HUES6 (cell line): ENCODE data around the gene GEMIN7.
"Not testable (repeated sequence)": the region's sequence is repeated elsewhere in the genome, so short reads cannot be mapped to it uniquely, and the experiment has no call there.

Experiments used
- H3K27ac ChIP-seq: 2 replicates; pipeline ENCODE4 v1.7.0; 2013; ENCODE audit warnings: low read depth, mild to moderate bottlenecking, low read length, inconsistent platforms
- H3K27me3 ChIP-seq: 2 replicates; pipeline ENCODE4 v1.6.1; 2013; ENCODE audit warnings: low read length; ENCODE audit not compliant: control insufficient read depth, insufficient read depth
- H3K36me3 ChIP-seq: 2 replicates; pipeline ENCODE4 v1.6.1; 2013; ENCODE audit warnings: low read length; ENCODE audit not compliant: control insufficient read depth, insufficient read depth
- H3K4me1 ChIP-seq: 2 replicates; pipeline ENCODE4 v1.6.1; 2013; ENCODE audit warnings: low read length; ENCODE audit not compliant: control insufficient read depth, insufficient read depth
- H3K4me3 ChIP-seq: 2 replicates; pipeline ENCODE4 v1.5.1; 2013; ENCODE audit warnings: low read depth, low read length
- H3K9ac ChIP-seq: one replicate; pipeline ENCODE4 v1.6.1; 2013; ENCODE audit warnings: mild to moderate bottlenecking, low read length
- H3K9me3 ChIP-seq: 2 replicates; pipeline ENCODE4 v1.6.1; 2013; ENCODE audit warnings: low read depth, low read length; ENCODE audit not compliant: control insufficient read depth, insufficient read depth

Gene GEMIN7

DNA sequence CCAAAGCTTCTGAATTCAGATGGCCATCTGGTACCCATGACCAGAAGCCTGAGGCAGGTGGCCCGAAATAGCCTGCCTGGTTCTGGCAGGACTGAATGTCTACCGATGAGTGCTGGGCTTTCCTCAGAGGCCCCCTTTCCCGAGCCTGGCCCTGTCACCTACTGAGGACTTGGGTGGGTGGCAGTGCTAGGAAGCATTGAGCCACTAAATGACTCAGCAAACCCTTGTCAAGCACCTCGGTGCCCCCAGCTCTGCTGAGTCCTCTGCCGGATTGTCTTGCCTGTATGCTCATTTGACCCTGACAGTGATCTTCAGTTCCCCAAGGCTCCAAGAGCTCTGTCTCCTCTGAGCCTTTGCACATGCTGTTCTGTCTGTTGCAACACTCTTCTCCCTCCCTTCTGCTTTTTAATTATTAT lies 31.8 kb downstream of the GEMIN7 start:
- H3K4me1 ChIP-seq = peaks cover 14% of the 10 kb centered on the region

DNA sequence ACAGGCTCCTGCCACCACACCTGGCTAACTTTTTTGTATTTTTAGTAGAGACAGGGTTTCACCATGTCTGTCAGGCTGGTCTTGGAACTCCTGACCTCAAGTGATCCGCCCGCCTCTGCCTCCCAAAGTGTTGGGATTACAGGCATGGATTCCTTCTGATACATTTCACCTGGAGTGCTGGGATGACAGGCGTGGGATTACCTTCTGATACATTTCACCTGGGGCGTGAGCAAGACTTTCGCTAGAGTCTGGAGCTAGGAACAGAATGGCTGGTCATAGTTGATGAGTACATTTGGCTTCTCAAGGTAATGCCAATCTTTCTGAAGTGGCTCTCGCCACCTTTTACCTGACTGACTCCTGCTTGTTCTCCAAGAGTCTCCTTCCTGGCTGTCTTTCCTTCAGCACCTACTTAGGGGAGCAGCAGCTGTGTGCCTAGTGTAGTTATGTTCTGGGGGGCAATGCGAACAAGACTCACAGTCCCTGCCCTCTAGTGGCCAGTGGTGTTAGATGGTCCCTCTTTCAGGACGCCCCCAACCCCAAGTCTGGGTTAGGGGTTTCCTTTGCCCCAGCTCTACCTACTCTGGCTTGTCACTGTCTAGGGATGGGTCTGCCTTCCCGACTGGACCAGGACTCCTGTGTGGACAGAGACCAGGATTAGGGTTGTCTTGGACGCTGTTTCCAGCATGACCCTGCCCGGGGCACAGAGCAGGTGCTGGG lies 33.2 kb downstream of the GEMIN7 start:
- Histone ChIP-seq H3K9ac (no peak overlapping the region), H3K4me3 (no peak overlapping the region), H3K4me1 (peaks cover 25% of the 10 kb centered on the region), H3K36me3 (peaks cover 5% of the 10 kb centered on the region; the same call in 1 of the 2 replicates), H3K27ac (no peak overlapping the region), H3K9me3 (no peaks in the 10 kb centered on the region), H3K27me3 (no peaks in the 10 kb centered on the region)

More for the DNA sequence above, 31.8 kb downstream of the GEMIN7 start:
- Histone ChIP-seq H3K9me3 (no peaks in the 10 kb centered on the region), H3K27ac (no peak overlapping the region), H3K4me3 (no peak overlapping the region), H3K36me3 (peaks cover 5% of the 10 kb centered on the region; the same call in 1 of the 2 replicates), H3K27me3 (no peaks in the 10 kb centered on the region), H3K9ac (no peak overlapping the region)

DNA sequence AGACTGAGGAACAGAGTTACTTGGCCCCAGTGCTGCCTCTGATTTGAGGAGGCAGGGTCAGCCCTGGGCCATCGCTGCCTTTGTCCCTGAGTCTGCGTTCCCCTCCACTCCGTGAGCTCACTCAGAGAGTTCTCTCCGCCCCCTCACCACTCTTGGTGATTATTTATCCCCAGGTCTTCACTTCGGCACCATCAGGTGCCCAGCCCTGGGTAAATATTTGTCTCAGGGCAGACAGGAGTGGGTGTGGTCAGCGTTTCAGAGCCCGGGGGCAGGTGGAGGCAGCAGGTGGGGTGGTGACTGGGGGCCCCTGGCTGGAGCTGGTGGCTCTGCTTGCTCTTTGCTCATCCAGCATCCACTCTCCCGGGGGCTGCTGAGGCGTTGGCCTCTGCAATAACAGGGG lies 34.6 kb downstream of the GEMIN7 start:
- Histone ChIP-seq H3K4me3 (peak overlapping the region; percentile 22; the same call in 1 of the 2 replicates), H3K27ac (0 out of 2 replicates have a peak overlapping the region, but pooled peaks have one; percentile 32), H3K9ac (no peak overlapping the region), H3K9me3 (no peaks in the 10 kb centered on the region), H3K4me1 (peaks cover 29% of the 10 kb centered on the region), H3K27me3 (no peaks in the 10 kb centered on the region), H3K36me3 (peaks cover 5% of the 10 kb centered on the region; the same call in 1 of the 2 replicates)

DNA sequence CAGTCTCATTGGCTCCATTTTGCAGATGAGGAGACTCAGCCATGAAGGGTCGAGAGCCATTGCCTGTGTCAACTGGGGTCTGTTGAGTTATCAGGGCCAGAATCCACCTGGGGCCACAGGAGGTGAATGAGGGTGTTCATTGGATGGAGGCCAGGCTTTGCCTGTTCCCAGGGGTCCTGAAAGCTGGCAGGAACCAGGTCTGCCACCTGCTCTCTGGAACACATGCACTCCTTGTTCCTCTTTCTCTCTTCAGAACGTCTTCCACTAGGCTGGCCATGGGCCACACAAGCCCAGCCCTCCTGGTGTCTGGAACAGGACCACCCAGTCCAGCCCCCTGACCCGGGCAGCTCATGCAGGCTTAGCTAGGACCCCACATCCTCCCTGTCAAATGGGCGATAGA lies 35.1 kb downstream of the GEMIN7 start:
- Histone ChIP-seq H3K4me1 (peaks cover 29% of the 10 kb centered on the region), H3K9me3 (no peaks in the 10 kb centered on the region), H3K9ac (no peak overlapping the region), H3K36me3 (peaks cover 5% of the 10 kb centered on the region; the same call in 1 of the 2 replicates), H3K27me3 (no peaks in the 10 kb centered on the region), H3K27ac (no peak overlapping the region), H3K4me3 (no peak overlapping the region)

- Histone ChIP-seq H3K4me1 (peaks cover 29% of the 10 kb centered on the region), H3K9me3 (no peaks in the 10 kb centered on the region), H3K27ac (no peak overlapping the region), H3K9ac (no peak overlapping the region), H3K27me3 (no peaks in the 10 kb centered on the region), H3K36me3 (no peaks in the 10 kb centered on the region; the same call in 1 of the 2 replicates), H3K4me3 (no peak overlapping the region)
Measured at GRCh38 chr19:45115809-45116615, 37.0 kb downstream of the GEMIN7 start.

DNA sequence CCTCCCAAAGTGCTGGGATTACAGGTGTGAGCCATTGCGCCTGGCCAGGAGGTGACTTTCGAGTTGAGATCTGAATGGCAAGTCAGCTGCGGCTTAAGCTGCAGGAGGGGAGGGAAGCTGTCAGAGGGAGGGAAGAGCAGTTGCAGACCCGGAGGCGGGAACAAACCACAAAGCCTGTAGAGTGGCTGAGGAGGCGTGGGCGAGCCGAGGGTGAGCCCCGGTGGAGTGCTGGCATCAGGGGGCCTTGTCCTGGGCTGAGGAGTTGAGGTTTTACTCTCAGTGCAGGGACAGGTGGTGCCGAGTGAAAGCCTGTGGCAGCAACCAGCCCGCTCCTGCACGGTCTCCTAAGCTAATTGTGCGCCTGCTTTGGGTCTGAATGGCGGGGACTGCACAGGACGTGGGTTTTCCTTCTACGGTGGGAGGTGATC lies 38.1 kb downstream of the GEMIN7 start:
- Histone ChIP-seq H3K27me3 (no peaks in the 10 kb centered on the region), H3K9ac (no peak overlapping the region), H3K9me3 (no peaks in the 10 kb centered on the region), H3K4me3 (no peak overlapping the region), H3K4me1 (peaks cover 29% of the 10 kb centered on the region), H3K36me3 (no peaks in the 10 kb centered on the region; the same call in 1 of the 2 replicates), H3K27ac (no peak overlapping the region)

- no peaks in the 10 kb centered on the region for H3K27me3 ChIP-seq
- H3K9me3 ChIP-seq = no peaks in the 10 kb centered on the region
- no peak overlapping the region for H3K9ac ChIP-seq
- H3K4me3 ChIP-seq = no peak overlapping the region
- H3K27ac ChIP-seq = no peak overlapping the region
- H3K36me3 ChIP-seq = no peaks in the 10 kb centered on the region; the same call in 1 of the 2 replicates
- peaks cover 27% of the 10 kb centered on the region for H3K4me1 ChIP-seq
Measured at GRCh38 chr19:45117671-45118070, 38.6 kb downstream of the GEMIN7 start.

GRCh38 chr19:45118106-45118505 lies 39.0 kb downstream of the GEMIN7 start:
- Histone ChIP-seq H3K27me3 (no peaks in the 10 kb centered on the region), H3K4me1 (peaks cover 23% of the 10 kb centered on the region), H3K27ac (no peak overlapping the region), H3K9me3 (no peaks in the 10 kb centered on the region), H3K4me3 (no peak overlapping the region), H3K36me3 (no peaks in the 10 kb centered on the region; the same call in 1 of the 2 replicates), H3K9ac (no peak overlapping the region)

DNA sequence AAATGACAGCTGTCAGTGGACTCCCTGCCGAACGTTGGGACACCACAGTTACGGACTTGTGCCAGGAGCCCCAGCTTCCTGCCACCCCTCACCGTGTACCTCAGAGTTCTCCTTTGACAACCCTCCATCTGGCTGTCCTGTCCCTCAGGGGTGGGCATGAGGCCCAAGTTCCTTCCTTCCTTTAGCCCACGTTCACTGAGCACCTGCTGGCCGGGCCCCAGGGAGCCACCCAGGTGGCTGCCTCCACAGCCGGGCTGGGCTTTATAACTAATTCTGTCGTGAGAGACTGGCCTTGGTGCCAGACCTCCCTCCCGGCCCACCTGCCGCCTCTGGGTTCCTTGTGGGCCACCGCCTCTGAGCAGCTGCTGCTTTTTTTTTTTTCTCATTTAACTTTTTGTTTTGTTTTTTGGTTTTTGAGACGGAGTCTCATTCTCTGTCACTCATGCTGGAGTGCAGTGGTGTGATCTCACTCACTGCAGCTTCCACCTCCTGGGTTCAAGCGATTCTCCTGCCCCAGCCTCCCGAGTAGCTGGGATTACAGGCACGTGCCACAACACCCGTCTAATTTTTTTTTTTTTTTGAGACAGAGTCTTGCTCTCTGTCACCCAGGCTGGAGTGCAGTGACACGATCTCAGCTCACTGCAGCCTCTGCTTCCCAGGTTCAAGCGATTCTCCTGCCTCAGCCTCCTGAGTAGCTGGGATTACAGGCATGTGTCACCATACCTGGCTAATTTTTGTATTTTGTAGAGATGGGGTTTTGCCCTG lies 39.7 kb downstream of the GEMIN7 start:
- H3K4me1 ChIP-seq = peaks cover 16% of the 10 kb centered on the region
- not testable (repeated sequence) for H3K27me3 ChIP-seq, H3K9me3 ChIP-seq, H3K36me3 ChIP-seq, H3K4me3 ChIP-seq, H3K9ac ChIP-seq, H3K27ac ChIP-seq

- H3K9ac ChIP-seq = no peak overlapping the region
- no peak overlapping the region for H3K27ac ChIP-seq
- H3K9me3 ChIP-seq = no peaks in the 10 kb centered on the region
- peaks cover 15% of the 10 kb centered on the region for H3K4me1 ChIP-seq
- H3K27me3 ChIP-seq = no peaks in the 10 kb centered on the region
- H3K4me3 ChIP-seq = no peak overlapping the region
- H3K36me3 ChIP-seq = peaks cover 4% of the 10 kb centered on the region; the same call in 1 of the 2 replicates
Measured at GRCh38 chr19:45119582-45119981, 40.5 kb downstream of the GEMIN7 start.
